ENCODE measurements around the gene TMED5.

Gene TMED5

GRCh38 chr1:93154898-93155297 lies 25.3 kb downstream of the TMED5 start:
- TF ChIP-seq ZNF274 (IDR thresholded peaks at IDR 0.05; ENCODE audit: low read depth, low read length) = no peak
- H3K4me3 ChIP-seq (ENCODE audit: low read length) = no peak overlapping the region

- no peak for TF ChIP-seq ZNF274 (IDR thresholded peaks at IDR 0.05; ENCODE audit: low read depth, low read length)
- H3K4me3 ChIP-seq (ENCODE audit: low read length) = no peak overlapping the region
Measured at GRCh38 chr1:93152835-93153234, 27.4 kb downstream of the TMED5 start.

DNA sequence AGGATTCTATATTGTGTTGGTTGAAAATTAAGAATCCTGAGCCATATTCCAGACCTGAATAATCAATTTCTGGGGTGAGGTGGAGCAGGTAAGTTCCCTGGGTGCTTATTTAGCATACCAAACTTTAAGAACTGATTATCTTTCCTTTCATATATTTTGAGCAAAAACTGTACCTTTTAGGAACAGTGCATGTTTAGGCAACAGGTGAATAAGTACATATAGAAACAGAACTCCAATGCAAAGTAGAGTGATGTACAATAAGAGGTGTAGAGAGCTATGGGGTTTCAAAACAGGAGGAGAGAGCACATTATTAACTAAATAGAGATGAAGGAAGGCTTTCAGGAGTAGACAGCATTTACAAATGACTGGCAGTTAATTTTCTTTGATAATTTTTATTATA lies 28.7 kb downstream of the TMED5 start:
- TF ChIP-seq ZNF274 (IDR thresholded peaks at IDR 0.05; ENCODE audit: low read depth, low read length) = no peak
- H3K4me3 ChIP-seq (ENCODE audit: low read length) = no peak overlapping the region

GRCh38 chr1:93150729-93151128 lies 29.5 kb downstream of the TMED5 start:
- no peak for TF ChIP-seq ZNF274 (IDR thresholded peaks at IDR 0.05; ENCODE audit: low read depth, low read length)
- no peak overlapping the region for H3K4me3 ChIP-seq (ENCODE audit: low read length)

GRCh38 chr1:93148001-93148400 lies 32.2 kb downstream of the TMED5 start:
- no peak for TF ChIP-seq ZNF274 (IDR thresholded peaks at IDR 0.05; ENCODE audit: low read depth, low read length)
- no peak overlapping the region for H3K4me3 ChIP-seq (ENCODE audit: low read length)

DNA sequence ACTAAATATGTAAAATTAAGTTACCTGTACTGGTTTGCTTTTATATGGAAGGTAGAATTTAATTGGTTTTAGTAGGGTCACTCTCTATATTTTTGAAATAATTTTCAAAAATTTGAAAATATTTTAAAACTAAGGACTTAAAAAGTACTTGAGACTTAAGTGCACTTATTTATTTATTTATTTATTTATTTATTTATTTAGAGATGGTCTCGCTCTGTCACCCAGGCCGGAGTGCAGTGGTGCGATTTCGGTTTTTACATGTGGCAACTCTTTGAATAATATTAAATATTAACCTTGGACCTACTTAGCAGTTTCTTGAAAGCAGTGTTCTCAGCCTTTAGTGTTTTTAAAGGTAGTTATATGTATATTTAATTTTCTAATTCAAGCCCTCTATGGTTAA lies 36.4 kb downstream of the TMED5 start:
- TF ChIP-seq ZNF274 (IDR thresholded peaks at IDR 0.05; ENCODE audit: low read depth, low read length) = no peak
- no peak overlapping the region for H3K4me3 ChIP-seq (ENCODE audit: low read length)

- no peak overlapping the region for H3K4me3 ChIP-seq (ENCODE audit: low read length)
- no peak for TF ChIP-seq ZNF274 (IDR thresholded peaks at IDR 0.05; ENCODE audit: low read depth, low read length)
Measured at GRCh38 chr1:93143136-93143535, 37.1 kb downstream of the TMED5 start.

GRCh38 chr1:93142161-93142560 lies 38.1 kb downstream of the TMED5 start:
- no peak overlapping the region for H3K4me3 ChIP-seq (ENCODE audit: low read length)
- TF ChIP-seq ZNF274 (IDR thresholded peaks at IDR 0.05; ENCODE audit: low read depth, low read length) = no peak

DNA sequence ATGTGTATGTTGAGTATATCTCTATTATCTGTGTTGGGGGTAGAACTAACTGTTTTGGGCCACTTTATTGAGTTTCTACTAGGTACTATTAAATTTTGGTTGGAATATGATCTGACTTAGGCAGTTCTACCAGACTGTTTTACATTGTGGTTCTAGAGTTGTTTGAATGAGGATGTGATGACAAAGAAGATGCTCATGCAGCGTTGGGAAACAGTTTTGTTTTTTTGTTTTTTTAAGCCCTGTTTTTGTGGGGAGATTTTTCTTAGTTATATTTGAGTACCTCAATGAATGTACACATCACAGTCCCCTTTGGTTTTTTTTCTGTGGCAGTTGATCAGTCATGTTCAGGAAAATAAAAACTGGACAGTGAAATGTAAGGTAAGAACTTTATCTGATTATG lies 40.1 kb downstream of the TMED5 start:
- no peak overlapping the region for H3K4me3 ChIP-seq (ENCODE audit: low read length)
- TF ChIP-seq ZNF274 (IDR thresholded peaks at IDR 0.05; ENCODE audit: low read depth, low read length) = no peak

GRCh38 chr1:93137604-93138292 lies 42.5 kb downstream of the TMED5 start:
- H3K4me3 ChIP-seq (ENCODE audit: low read length) = no peak overlapping the region
- TF ChIP-seq ZNF274 (IDR thresholded peaks at IDR 0.05; ENCODE audit: low read depth, low read length) = no peak

- no peak overlapping the region for H3K4me3 ChIP-seq (ENCODE audit: low read length)
- no peak for TF ChIP-seq ZNF274 (IDR thresholded peaks at IDR 0.05; ENCODE audit: low read depth, low read length)
Measured at GRCh38 chr1:93136445-93136844, 43.8 kb downstream of the TMED5 start.

GRCh38 chr1:93132638-93133037 lies 47.6 kb downstream of the TMED5 start:
- H3K4me3 ChIP-seq (ENCODE audit: low read length) = no peak overlapping the region
- no peak for TF ChIP-seq ZNF274 (IDR thresholded peaks at IDR 0.05; ENCODE audit: low read depth, low read length)

- no peak overlapping the region for H3K4me3 ChIP-seq (ENCODE audit: low read length)
- TF ChIP-seq ZNF274 (IDR thresholded peaks at IDR 0.05; ENCODE audit: low read depth, low read length) = no peak
Measured at GRCh38 chr1:93129507-93130099, 50.6 kb downstream of the TMED5 start.

DNA sequence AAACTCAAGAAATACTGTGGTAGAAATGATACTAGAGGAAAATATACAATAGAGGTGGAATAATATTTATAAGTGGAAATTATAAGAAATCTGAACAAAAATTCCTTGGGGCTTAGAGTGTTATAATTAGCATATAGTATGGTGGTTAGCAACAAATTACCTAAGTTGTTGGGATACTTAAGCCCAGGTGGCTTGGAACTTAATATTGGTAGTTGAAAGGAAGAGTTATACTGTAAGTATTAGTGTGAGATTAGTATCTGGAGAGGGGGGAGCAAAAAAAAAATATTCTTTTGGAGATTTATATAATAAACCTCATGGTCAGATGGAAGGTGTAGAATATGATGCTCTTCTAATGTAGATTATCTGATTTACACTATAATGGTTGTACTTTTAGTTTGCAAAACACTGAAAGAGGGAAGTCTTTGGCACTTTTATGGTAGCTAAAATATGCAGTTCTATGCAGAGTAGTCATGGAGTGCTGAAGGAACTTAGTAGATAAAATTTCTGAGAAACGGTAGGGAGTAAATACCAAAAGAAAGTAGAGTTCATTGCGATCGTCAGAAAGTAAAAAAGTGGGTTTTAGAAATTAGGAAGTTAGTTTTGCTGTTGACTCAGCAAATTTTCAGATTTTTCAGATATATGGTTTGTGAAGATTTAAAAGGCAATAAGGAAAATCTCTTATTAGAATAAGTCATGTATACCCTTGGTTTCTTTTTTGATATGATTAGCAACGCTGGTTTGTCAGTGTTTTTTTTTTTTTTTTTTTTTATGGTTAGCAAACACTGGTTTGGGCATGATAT lies 55.5 kb downstream of the TMED5 start:
- no peak for TF ChIP-seq ZNF274 (IDR thresholded peaks at IDR 0.05; ENCODE audit: low read depth, low read length)
- H3K4me3 ChIP-seq (ENCODE audit: low read length) = no peak overlapping the region

DNA sequence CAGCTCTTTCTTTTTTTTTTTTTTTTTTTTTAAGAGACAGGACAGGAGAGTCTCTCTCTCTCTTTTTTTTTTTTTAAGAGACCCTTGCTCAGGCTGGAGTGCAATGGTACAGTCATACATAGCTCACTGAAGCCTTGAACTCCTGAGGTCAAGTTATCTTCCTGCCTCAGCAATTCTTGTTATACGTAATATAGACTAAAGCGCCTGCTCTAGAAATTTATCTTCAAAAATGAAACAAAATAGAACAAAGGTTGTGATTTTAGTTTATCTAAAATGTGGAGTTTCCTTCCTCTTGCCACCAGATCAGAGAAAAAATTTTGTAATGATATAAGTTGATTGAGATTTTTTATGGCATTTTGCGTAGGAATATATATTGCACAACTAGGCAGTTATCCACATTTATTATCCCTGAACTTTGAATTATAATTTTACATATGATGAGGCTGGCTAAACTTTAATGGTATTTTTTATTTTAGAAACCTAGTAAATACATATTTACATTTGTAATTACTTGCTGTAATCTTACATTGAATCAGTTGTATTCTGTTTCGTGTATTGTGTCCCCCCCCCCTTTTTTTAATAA lies 56.9 kb downstream of the TMED5 start:
- H3K4me3 ChIP-seq (ENCODE audit: low read length) = no peak overlapping the region
- no peak for TF ChIP-seq ZNF274 (IDR thresholded peaks at IDR 0.05; ENCODE audit: low read depth, low read length)
